ENCODE data around the gene UTY.

DNA sequence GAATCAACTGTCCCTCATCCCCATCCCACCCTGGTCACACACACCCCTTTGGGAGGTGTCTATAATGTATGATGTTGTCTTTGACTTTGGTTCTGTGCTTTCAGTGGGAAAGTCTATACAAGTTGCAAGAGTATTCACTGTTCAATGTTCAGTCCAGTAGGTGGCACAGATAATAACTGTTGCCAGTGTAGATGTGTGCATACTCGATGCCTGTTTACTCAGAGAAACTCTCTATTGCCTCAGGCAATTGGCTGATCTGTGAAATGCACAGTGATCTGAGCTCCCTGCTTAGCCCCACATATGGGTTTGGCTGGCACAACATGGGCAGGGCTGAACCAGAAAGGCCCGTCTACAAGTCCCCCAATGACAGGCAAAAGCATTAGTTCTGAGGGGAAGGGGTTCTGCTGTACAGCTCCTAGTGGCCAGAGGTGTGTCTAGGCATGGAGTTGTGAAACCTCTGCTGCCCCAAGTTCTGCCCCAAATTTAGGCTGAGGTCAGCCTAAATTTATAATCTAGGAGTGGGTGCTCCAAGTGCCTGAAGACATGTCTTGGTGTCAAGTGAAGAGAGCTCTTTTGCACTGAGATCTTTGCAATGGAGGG is 252.4 kb downstream of the UTY start:
- TF ChIP-seq POLR2A (IDR thresholded peaks at IDR 0.05; ENCODE audit: low read depth, low read length) = no peak
- TF ChIP-seq, protein P1, sequence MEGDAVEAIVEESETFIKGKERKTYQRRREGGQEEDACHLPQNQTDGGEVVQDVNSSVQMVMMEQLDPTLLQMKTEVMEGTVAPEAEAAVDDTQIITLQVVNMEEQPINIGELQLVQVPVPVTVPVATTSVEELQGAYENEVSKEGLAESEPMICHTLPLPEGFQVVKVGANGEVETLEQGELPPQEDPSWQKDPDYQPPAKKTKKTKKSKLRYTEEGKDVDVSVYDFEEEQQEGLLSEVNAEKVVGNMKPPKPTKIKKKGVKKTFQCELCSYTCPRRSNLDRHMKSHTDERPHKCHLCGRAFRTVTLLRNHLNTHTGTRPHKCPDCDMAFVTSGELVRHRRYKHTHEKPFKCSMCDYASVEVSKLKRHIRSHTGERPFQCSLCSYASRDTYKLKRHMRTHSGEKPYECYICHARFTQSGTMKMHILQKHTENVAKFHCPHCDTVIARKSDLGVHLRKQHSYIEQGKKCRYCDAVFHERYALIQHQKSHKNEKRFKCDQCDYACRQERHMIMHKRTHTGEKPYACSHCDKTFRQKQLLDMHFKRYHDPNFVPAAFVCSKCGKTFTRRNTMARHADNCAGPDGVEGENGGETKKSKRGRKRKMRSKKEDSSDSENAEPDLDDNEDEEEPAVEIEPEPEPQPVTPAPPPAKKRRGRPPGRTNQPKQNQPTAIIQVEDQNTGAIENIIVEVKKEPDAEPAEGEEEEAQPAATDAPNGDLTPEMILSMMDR (IDR thresholded peaks at IDR 0.05; ENCODE audit: extremely low read depth in 1 of 2, insufficient read depth in 1 of 2, low read depth in 1 of 2, low read length in 2 of 2) = no peak
- no peak for TF ChIP-seq POLR2AphosphoS5 (IDR thresholded peaks at IDR 0.05; ENCODE audit: insufficient read depth, low read depth, low read length)
- no peak for TF ChIP-seq EZH2 (IDR thresholded peaks at IDR 0.05; ENCODE audit: borderline replicate concordance, low read depth, low read length, severe bottlenecking)
- TF ChIP-seq, protein P2, sequence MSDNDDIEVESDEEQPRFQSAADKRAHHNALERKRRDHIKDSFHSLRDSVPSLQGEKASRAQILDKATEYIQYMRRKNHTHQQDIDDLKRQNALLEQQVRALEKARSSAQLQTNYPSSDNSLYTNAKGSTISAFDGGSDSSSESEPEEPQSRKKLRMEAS (IDR thresholded peaks at IDR 0.05; ENCODE audit: insufficient read depth, insufficient read length) = no peak
- TF ChIP-seq MYC (IDR thresholded peaks at IDR 0.05; ENCODE audit: low read depth, low read length) = no peak
- TF ChIP-seq GATA2 (IDR thresholded peaks at IDR 0.05; ENCODE audit: insufficient read depth, insufficient read length, low read depth, low read length) = no peak
